Esophagus (tissue), 2 donors: ENCODE results near the gene CHRNA4. TPM values are rescaled to one million over a fixed set of nuclear protein-coding genes. Genes with fewer than 3 reads are reported as not detected.

Experiments used
- H3K27ac ChIP-seq, 2 donors: one replicate each; pipeline ENCODE4 v1.5.1; 2013; ENCODE audit warnings: low read depth in 2 of 2, mild to moderate bottlenecking in 2 of 2, inconsistent platforms in 1 of 2, low read length in 1 of 2, moderate library complexity in 1 of 2
- H3K27me3 ChIP-seq, 2 donors: one replicate each; pipeline ENCODE4 v1.6.1; 2013; ENCODE audit warnings: low read length in 2 of 2, control low read depth in 1 of 2, mild to moderate bottlenecking in 1 of 2; ENCODE audit not compliant: insufficient read depth in 2 of 2, control insufficient read depth in 1 of 2
- H3K36me3 ChIP-seq, 2 donors: one replicate each; pipeline ENCODE4 v1.6.1; 2013; ENCODE audit warnings: low read length in 1 of 2; ENCODE audit not compliant: control insufficient read depth in 2 of 2, insufficient read depth in 2 of 2
- H3K4me1 ChIP-seq, 2 donors: one replicate each; pipeline ENCODE4 v1.6.1; 2013; ENCODE audit warnings: low read length in 1 of 2; ENCODE audit not compliant: control insufficient read depth in 2 of 2, insufficient read depth in 2 of 2
- H3K4me3 ChIP-seq, 2 donors: one replicate each; pipeline ENCODE4 v1.5.1; 2013; ENCODE audit warnings: low read length in 2 of 2, mild to moderate bottlenecking in 2 of 2, low read depth in 1 of 2, moderate library complexity in 1 of 2
- H3K9me3 ChIP-seq, 2 donors: one replicate each; pipeline ENCODE4 v1.6.1; 2013; ENCODE audit warnings: mild to moderate bottlenecking in 2 of 2, low read depth in 1 of 2, low read length in 1 of 2, moderate library complexity in 1 of 2; ENCODE audit not compliant: control insufficient read depth in 2 of 2, insufficient read depth in 1 of 2
- WGBS, 2 donors: extraction: QIAGEN DNeasy Blood & Tissue Kit; methylation state at CpG; one replicate each; pipeline ENCODE4 v1.1.7; 2013; 5-methylcytosine and 5-hydroxymethylcytosine counted together
- polyA plus RNA-seq, 2 donors: library from polyadenylated mRNA; stranded (reverse); fragments of 200-250 nt; gene quantifications; one replicate each; pipeline ENCODE4 v1.2.3, GENCODE V29; 2013
- donor health status: healthy with polysubstance abuse.
- donor health status: Bipolar disorder and iron deficiency.

The CHRNA4 gene
- polyA plus RNA-seq, 2 donors: 0.02 TPM; not detected in 1

DNA sequence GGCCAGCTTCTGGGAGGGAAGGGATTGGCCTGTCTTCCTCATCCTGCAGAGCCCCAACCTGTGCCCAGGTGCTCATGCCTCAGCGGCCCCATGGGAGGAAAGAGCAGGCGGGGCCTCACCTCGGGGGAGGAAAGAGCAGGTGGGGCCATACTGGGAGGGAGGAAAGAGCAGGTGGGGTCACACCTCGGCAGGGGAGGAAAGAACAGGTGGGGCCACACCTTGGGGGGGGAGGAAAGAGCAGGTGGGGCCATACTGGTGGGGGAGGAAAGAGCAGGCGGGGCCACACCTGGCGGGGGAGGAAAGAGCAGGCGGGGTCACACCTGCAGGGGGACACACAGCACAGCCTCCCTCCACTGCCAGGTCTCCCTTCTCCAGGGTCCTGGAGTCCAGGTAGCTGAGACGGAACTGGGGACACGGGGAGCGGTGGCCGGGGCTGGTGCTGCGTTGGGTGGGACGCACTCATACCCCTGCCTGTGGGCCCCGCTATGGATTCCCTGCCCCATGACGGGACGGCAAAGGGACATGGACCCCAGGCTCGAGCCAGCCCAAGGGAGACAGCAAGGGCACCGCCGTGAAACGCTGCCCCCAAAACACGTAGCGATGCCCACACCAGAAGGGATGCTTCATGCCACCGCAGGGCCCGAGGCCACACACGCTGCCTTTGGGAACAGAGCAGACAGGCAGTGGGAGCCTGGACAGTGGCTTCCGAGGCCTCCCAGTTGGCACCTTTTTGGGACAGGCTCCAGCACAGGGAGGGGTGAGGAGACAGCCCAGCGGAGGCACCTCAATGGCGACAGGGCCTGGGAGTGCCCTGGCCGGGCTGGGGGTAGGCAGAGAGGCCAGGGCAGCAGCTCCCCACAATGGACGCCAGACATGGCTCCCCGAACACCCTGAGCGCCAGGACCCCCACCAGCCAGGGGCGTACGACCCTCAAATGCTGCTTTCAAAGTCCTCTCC, 43.3 kb upstream of the CHRNA4 start:
- no peaks in the 10 kb centered on the region for H3K36me3 ChIP-seq
- no peaks in the 10 kb centered on the region for H3K27me3 ChIP-seq
- no peak overlapping the region for H3K27ac ChIP-seq
- 62 to 67% methylated on average over 31 to 34 of the region's 34 CpGs for WGBS, 2 donors
- no peaks in the 10 kb centered on the region for H3K4me1 ChIP-seq
- H3K9me3 ChIP-seq: peaks cover 0 to 6% of the 10 kb centered on the region in 2 donors
- no peak overlapping the region for H3K4me3 ChIP-seq

DNA sequence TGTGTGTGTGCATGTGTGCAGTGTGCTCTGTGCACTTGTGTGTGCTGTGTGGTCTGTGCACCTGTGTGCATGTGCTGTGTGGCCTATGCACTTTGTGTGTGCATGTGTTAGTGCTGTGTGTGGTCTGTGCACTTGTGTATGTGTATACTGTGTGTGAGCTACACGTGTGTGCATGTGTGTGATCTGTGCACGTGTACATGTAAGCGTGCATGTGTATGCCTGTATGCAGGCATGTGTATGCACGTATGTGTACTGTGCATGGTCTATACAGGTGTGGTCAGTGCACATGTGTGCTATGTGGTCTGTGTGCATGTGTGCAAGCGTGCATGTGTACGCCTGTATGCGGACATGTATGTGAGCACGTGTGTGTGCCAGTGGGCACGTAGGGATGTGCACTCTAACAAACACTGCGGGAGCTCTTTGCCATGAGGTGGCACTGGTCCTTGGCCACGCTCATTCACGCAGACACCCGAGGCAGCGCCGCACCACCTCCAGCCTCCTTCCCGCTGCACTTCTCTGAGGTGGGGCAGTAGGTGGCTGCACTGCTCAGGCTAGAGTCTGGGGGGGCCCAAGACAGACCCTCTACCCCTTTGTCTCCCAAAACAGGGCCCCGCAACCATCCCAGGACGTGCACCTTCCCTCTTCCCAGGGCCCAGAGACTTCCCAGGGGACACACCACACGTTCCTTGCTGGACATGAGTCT, 42.4 kb upstream of the CHRNA4 start:
- 74 to 76% methylated on average over 19 of the region's 19 CpGs for WGBS, 2 donors
- Histone ChIP-seq H3K27me3 (no peaks in the 10 kb centered on the region), H3K27ac (no peak overlapping the region), H3K4me3 (no peak overlapping the region), H3K36me3 (no peaks in the 10 kb centered on the region), H3K9me3 (peaks cover 0 to 6% of the 10 kb centered on the region in 2 donors), H3K4me1 (no peaks in the 10 kb centered on the region)

- Histone ChIP-seq H3K4me1 (no peaks in the 10 kb centered on the region), H3K36me3 (no peaks in the 10 kb centered on the region), H3K27me3 (no peaks in the 10 kb centered on the region), H3K27ac (no peak overlapping the region), H3K4me3 (no peak overlapping the region), H3K9me3 (peaks cover 0 to 6% of the 10 kb centered on the region in 2 donors)
- WGBS, 2 donors: 41 to 44% methylated on average over 9 of the region's 9 CpGs
These were observed 41.7 kb upstream of the CHRNA4 start for GRCh38 chr20:63402860-63403220.

DNA sequence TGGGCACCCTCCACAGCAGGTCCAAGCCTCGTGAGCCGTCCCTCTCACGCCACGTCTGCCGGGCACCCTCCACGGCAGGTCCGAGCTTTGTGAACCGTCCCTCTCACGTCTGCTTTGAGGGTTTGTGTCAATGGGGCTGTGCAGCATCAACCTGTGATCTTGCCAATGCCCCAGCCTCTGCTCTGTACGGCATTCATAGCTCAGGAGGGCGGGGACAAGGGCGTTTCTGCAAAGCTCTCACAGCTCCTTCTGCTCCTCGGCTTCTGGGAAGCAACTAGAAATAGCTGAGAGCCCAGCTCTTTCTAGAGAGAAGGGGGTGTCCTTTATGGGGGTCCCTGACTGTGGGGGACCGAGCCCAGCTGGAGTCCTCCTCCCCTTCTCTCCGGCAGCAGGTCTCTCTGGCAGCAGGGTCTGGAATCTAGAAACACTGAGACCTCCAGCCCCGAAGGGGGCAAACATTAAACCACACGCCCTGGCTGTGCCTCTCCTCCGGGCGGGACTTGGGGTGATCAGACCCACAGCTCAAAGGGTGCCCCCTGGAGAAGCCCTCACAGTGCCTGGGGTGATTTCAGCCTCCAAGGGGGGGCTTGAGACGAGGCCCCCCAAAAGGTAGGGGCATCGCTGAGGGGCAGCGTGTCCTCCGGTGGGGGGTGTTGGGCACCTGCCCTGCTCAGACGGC, 41.2 kb upstream of the CHRNA4 start:
- H3K4me3 ChIP-seq: no peak overlapping the region
- 56 to 57% methylated on average over 24 of the region's 24 CpGs for WGBS, 2 donors
- H3K27ac ChIP-seq: no peak overlapping the region
- no peaks in the 10 kb centered on the region for H3K36me3 ChIP-seq
- H3K4me1 ChIP-seq: no peaks in the 10 kb centered on the region
- peaks cover 0 to 6% of the 10 kb centered on the region in 2 donors for H3K9me3 ChIP-seq
- no peaks in the 10 kb centered on the region for H3K27me3 ChIP-seq

- 72 to 74% methylated on average over 29 of the region's 29 CpGs for WGBS, 2 donors
- Histone ChIP-seq H3K4me1 (no peaks in the 10 kb centered on the region), H3K36me3 (no peaks in the 10 kb centered on the region), H3K4me3 (no peak overlapping the region), H3K27me3 (no peaks in the 10 kb centered on the region), H3K9me3 (peaks cover 0 to 6% of the 10 kb centered on the region in 2 donors), H3K27ac (no peak overlapping the region)
These were observed 40.4 kb upstream of the CHRNA4 start for GRCh38 chr20:63401384-63402110.

DNA sequence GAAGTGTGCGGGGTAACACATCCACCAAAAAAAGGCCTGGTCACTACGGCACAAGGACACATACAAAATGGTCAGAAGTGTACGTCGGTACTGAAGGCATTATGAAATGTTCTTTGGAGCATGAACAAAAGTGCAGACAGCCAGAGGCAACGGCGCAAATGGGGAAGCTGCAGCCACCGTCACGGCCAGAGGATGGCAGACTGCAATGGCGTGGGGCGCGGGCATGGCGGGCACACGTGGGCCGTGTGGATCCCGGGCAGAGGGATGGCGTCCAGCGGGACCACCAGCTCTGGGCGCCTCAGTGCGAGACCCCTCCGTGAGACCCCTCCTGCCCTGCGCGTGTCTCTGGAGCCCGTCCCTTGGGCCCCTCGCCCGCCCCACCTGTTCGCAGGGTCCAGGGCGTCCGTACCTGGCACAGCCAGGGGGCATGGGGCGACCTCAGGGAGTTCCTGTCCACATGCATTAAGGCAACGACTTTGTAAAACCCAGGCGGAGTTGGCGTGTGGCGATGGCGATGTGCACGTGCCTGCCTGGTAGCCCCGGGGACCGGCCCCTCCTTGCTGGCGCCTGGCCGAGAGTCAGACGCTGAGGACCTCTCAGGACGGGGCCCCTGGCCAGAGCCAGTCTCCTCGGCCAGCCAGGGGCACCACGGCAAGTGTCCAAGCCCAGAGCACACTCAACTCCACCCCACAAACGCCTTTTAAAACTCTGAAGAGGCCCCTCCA, 39.5 kb upstream of the CHRNA4 start:
- no peaks in the 10 kb centered on the region for H3K36me3 ChIP-seq
- H3K27me3 ChIP-seq: no peaks in the 10 kb centered on the region
- 75 to 78% methylated on average over 34 to 44 of the region's 44 CpGs for WGBS, 2 donors
- H3K4me3 ChIP-seq: no peak overlapping the region
- H3K9me3 ChIP-seq: peaks cover 0 to 6% of the 10 kb centered on the region in 2 donors
- no peaks in the 10 kb centered on the region for H3K4me1 ChIP-seq
- H3K27ac ChIP-seq: no peak overlapping the region

DNA sequence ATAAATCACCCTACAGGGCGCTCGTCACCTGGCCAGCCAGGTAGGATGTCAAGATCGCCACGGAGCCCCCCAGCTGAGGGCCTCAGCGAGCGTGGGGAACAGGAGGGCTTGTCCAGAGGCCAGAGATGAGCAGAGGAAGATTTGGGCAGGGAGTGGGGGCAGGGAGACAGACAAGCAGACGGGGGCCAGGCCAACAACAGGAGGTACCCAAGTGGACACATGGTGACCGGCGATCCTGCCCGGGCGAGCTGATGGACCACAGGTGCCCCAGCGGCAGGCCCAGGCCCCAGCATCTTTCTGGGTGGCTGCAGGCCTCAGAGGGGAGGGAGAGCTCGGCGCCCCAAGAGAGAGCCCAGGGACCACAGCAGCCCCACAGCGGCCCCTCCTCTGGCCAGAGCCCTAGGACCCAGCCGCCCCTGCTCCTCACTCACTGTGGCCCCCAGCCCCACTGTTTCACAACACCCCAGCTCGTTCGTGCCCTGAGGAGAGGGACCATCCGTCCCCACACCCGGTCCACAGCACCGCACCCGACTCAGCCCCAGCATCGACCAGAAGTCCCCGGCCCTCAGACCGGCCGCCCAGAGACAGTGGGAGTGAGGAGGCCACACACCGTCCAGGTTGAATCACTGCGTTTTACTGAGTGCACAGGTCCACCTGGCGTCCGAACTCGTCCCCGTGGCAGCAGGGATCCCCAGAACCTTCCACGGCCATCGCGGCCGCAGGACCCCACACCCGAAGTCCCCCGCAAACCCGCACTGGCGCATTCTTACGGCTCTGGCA, 38.6 kb upstream of the CHRNA4 start:
- Histone ChIP-seq H3K27me3 (no peaks in the 10 kb centered on the region), H3K4me1 (no peaks in the 10 kb centered on the region), H3K27ac (no peak overlapping the region), H3K36me3 (no peaks in the 10 kb centered on the region), H3K9me3 (peaks cover 0 to 6% of the 10 kb centered on the region in 2 donors), H3K4me3 (no peak overlapping the region)
- WGBS, 2 donors: 86 to 87% methylated on average over 37 to 41 of the region's 41 CpGs

DNA sequence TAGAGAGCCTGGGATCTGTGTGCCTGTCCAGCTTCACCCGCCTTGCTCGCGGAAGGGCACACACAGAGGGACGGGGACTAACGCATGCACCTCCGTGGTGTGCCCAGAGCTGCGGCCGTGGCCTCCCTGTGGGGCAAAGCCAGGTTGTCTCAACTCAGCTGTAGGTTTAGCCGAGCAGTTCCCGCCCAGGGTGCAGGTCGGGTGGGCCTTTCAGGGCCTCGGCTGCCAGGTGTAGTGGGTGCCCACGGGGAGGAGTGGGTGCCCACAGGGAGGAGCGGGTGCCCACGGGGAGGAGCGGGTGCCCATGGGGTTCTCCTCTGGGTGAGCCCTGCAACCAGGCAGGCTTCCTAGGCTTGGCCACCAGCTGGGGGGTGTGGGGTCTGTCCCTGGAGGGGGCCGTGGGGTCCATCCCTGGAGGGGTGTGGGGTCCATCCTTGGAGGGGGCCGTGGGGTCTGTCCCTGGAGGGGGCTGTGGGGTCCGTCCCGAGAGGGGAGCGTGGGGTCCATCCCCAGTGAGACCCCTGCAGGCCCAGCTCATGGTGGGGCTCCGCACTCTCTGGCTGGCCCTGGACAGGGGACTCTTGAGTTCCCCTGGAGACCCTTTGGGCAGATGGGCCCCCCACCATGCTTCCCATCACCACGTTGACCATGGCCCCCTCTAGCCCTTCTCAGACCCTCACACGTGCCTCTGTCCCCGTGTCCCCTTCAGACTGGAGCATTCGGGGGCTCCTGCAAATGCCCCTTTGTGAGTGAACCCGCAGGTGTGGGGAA, 37.8 kb upstream of the CHRNA4 start:
- Histone ChIP-seq H3K27me3 (no peaks in the 10 kb centered on the region), H3K9me3 (peaks cover 0 to 6% of the 10 kb centered on the region in 2 donors), H3K27ac (no peak overlapping the region), H3K36me3 (no peaks in the 10 kb centered on the region), H3K4me1 (no peaks in the 10 kb centered on the region), H3K4me3 (no peak overlapping the region)
- 77 to 82% methylated on average over 23 to 27 of the region's 27 CpGs for WGBS, 2 donors
